ENCODE measurements around the gene TM2D3.

Gene TM2D3

DNA sequence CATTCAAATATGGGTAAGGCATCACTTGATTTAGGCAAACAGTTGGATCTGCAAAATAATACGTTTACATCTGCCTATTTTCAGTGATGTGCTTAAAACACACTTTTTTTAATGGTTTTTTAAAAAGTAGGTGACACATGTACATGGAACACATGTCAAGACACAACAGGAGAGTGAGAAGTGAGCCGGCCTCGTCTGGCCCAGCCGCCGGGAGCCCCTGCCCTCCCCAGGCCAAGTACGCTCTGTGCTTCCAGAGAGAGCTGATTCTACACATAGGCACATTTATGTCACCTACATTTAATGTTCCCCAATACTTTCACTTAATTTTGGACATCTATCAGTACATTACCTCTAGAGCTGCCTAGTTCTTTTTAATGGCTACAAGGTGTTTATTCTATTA lies 3.8 kb downstream of the TM2D3 start:
- Histone ChIP-seq H3K27me3 (ENCODE audit: low read depth, low read length) (no peaks in the 10 kb centered on the region), H3K36me3 (replicated peaks; ENCODE audit: low read depth, low read length) (peaks cover 52% of the 10 kb centered on the region), H3K4me3 (ENCODE audit: low read length) (no peak overlapping the region), H3K9ac (ENCODE audit: low read length) (no peak overlapping the region), H3K9me3 (ENCODE audit: insufficient read depth, low read length) (no peaks in the 10 kb centered on the region), H3K27ac (ENCODE audit: low read length) (no peak overlapping the region), H4K20me1 (ENCODE audit: insufficient read depth, low read length) (peaks cover 16% of the 10 kb centered on the region), H3K79me2 (ENCODE audit: low read length) (peaks cover 61% of the 10 kb centered on the region), H3K4me1 (ENCODE audit: low read length) (peaks cover 21% of the 10 kb centered on the region), H2AFZ (ENCODE audit: low read depth, low read length) (no peak overlapping the region), H3K4me2 (ENCODE audit: low read length) (no peak overlapping the region)
- no peak for TF ChIP-seq EZH2phosphoT487 (IDR thresholded peaks at IDR 0.05; ENCODE audit: low read depth)
- TF ChIP-seq, protein P1, sequence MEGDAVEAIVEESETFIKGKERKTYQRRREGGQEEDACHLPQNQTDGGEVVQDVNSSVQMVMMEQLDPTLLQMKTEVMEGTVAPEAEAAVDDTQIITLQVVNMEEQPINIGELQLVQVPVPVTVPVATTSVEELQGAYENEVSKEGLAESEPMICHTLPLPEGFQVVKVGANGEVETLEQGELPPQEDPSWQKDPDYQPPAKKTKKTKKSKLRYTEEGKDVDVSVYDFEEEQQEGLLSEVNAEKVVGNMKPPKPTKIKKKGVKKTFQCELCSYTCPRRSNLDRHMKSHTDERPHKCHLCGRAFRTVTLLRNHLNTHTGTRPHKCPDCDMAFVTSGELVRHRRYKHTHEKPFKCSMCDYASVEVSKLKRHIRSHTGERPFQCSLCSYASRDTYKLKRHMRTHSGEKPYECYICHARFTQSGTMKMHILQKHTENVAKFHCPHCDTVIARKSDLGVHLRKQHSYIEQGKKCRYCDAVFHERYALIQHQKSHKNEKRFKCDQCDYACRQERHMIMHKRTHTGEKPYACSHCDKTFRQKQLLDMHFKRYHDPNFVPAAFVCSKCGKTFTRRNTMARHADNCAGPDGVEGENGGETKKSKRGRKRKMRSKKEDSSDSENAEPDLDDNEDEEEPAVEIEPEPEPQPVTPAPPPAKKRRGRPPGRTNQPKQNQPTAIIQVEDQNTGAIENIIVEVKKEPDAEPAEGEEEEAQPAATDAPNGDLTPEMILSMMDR (IDR thresholded peaks at IDR 0.05; ENCODE audit: low read depth, low read length): no peak

DNA sequence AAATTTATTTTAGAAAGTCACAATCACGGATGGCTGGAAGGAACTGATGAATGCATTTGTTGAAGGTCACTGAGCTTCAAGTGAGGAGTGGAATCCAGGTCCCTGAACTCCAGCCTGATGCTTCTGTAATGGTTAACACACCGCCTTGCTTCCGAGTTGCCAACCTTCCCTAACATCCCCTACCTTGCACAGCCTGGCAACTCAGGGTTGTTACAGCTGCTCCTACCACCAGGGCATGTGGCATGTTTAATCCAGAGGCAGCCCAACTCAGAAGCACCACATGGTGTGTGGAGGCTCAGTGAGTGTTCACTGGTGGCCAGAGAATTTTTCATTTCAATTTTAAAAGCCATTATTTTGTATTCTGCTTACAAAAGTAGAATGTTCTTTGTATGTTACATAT lies 4.9 kb downstream of the TM2D3 start:
- peaks cover 58% of the 10 kb centered on the region for H3K36me3 ChIP-seq (replicated peaks; ENCODE audit: low read depth, low read length)
- H3K9ac ChIP-seq (ENCODE audit: low read length): no peak overlapping the region
- H2AFZ ChIP-seq (ENCODE audit: low read depth, low read length): no peak overlapping the region
- H3K79me2 ChIP-seq (ENCODE audit: low read length): peaks cover 54% of the 10 kb centered on the region
- no peaks in the 10 kb centered on the region for H3K27me3 ChIP-seq (ENCODE audit: low read depth, low read length)
- H3K4me1 ChIP-seq (ENCODE audit: low read length): peaks cover 15% of the 10 kb centered on the region
- TF ChIP-seq EZH2phosphoT487 (IDR thresholded peaks at IDR 0.05; ENCODE audit: low read depth): no peak
- TF ChIP-seq, protein P1 (IDR thresholded peaks at IDR 0.05; ENCODE audit: low read depth, low read length): no peak
- no peak overlapping the region for H3K27ac ChIP-seq (ENCODE audit: low read length)
- no peak overlapping the region for H3K4me3 ChIP-seq (ENCODE audit: low read length)
- no peaks in the 10 kb centered on the region for H3K9me3 ChIP-seq (ENCODE audit: insufficient read depth, low read length)
- H3K4me2 ChIP-seq (ENCODE audit: low read length): no peak overlapping the region
- peaks cover 16% of the 10 kb centered on the region for H4K20me1 ChIP-seq (ENCODE audit: insufficient read depth, low read length)

DNA sequence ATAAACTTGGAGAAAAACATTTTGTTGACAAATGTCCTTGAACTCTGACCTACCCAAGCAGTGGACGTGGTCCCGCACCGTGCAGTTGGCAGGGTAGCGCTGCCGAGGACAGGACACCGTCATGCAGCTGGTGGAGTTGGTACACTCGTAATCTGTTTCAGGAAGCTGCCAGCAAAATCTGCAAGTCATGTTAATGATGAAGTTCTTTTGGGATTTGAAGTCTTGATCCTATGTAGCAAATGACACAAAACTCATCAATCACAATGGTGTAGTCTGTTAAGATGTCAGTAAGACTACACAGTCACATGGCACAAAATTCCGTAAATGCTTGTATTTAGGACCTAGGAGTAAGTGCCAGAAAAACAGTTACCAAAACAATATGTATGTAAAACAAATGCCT lies 5.5 kb downstream of the TM2D3 start:
- Histone ChIP-seq H3K79me2 (ENCODE audit: low read length) (peaks cover 51% of the 10 kb centered on the region), H3K27ac (ENCODE audit: low read length) (no peak overlapping the region), H3K9me3 (ENCODE audit: insufficient read depth, low read length) (no peaks in the 10 kb centered on the region), H3K27me3 (ENCODE audit: low read depth, low read length) (no peaks in the 10 kb centered on the region), H3K9ac (ENCODE audit: low read length) (no peak overlapping the region), H3K4me1 (ENCODE audit: low read length) (peaks cover 20% of the 10 kb centered on the region), H4K20me1 (ENCODE audit: insufficient read depth, low read length) (peaks cover 16% of the 10 kb centered on the region), H3K36me3 (replicated peaks; ENCODE audit: low read depth, low read length) (peaks cover 62% of the 10 kb centered on the region), H3K4me3 (ENCODE audit: low read length) (no peak overlapping the region), H2AFZ (ENCODE audit: low read depth, low read length) (no peak overlapping the region), H3K4me2 (ENCODE audit: low read length) (no peak overlapping the region)
- TF ChIP-seq EZH2phosphoT487 (IDR thresholded peaks at IDR 0.05; ENCODE audit: low read depth): no peak
- TF ChIP-seq, protein P1 (IDR thresholded peaks at IDR 0.05; ENCODE audit: low read depth, low read length): no peak

GRCh38 chr15:101642361-101642760 lies 9.8 kb downstream of the TM2D3 start:
- no peak overlapping the region for H3K4me3 ChIP-seq (ENCODE audit: low read length)
- no peak overlapping the region for H3K9ac ChIP-seq (ENCODE audit: low read length)
- H3K79me2 ChIP-seq (ENCODE audit: low read length): peaks cover 12% of the 10 kb centered on the region
- TF ChIP-seq, protein P1 (IDR thresholded peaks at IDR 0.05; ENCODE audit: low read depth, low read length): no peak
- TF ChIP-seq EZH2phosphoT487 (IDR thresholded peaks at IDR 0.05; ENCODE audit: low read depth): no peak
- H3K9me3 ChIP-seq (ENCODE audit: insufficient read depth, low read length): no peaks in the 10 kb centered on the region
- H3K27me3 ChIP-seq (ENCODE audit: low read depth, low read length): no peaks in the 10 kb centered on the region
- peaks cover 70% of the 10 kb centered on the region for H3K36me3 ChIP-seq (replicated peaks; ENCODE audit: low read depth, low read length)
- no peak overlapping the region for H3K27ac ChIP-seq (ENCODE audit: low read length)
- H2AFZ ChIP-seq (ENCODE audit: low read depth, low read length): no peak overlapping the region
- peaks cover 13% of the 10 kb centered on the region for H4K20me1 ChIP-seq (ENCODE audit: insufficient read depth, low read length)
- no peak overlapping the region for H3K4me2 ChIP-seq (ENCODE audit: low read length)
- peaks cover 8% of the 10 kb centered on the region for H3K4me1 ChIP-seq (ENCODE audit: low read length)
